HG03064 (cell line): ENCODE results near the gene NPHP1.
"Not testable (repeated sequence)": the region's sequence is repeated elsewhere in the genome, so short reads cannot be mapped to it uniquely, and the experiment has no call there.

Experiments used
- ATAC-seq: cut with Tn5 transposase; IDR thresholded peaks from one replicate; pipeline ENCODE4 v1.9.1; 2021; ENCODE audit warnings: low read depth; ENCODE audit not compliant: unreplicated experiment

NPHP1 gene

DNA sequence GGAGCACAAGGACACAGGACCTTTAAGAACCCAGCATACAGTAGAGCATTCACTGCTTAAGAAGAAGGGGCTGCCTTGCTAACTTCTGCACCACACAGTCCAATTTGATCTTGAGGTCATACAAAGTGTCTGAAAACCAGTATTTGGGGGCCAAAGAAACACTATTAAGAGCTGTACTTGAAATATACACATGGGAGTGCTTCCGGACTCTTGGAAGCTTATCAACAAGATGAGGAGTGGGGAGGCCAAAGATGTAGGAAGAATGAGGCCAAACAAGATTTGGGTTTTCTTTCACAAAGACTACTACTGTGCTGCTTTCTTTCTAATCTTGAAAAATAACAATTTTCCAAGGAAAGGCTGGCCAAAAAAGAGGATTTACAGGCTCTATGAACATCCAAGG lies 64.4 kb downstream of the NPHP1 start:
- no peak for ATAC-seq

GRCh38 chr2:110134025-110134424 lies 70.8 kb downstream of the NPHP1 start:
- no peak for ATAC-seq

DNA sequence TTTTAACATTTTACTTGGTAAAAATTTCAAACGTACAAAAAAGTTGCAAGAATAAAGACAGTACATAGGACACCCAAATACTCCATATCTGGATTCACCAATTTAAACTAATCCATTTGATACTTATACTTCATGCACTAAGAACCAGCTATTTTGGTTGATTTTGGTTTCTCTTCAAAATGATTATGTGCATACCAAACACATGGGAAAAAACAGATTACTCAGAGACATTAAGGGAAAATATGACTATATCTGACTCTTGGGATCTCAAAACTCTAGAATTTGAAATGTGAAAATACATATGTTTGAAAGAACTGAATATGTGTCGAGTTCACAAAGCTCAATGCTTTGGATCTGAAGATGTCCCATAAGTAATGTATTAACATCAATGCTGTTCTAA lies 73.6 kb downstream of the NPHP1 start:
- ATAC-seq, result no peak

DNA sequence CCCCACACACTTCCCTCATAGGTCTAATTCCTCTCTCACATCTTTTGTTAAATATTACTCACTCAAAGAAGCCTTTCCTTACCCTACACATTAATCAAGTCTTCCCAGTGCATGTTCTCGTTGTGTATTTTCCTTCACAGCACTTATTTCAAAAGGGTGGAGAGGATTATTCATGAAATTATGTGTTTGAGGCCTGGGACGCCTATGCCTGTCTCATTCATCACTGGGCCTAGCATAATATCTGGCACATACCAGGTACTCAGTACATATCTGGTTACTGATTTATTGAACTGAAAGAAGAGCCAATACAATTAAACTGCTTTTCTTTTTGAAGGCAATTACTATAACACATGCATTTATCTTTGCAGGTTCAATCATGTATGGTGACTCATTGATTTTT lies 74.1 kb downstream of the NPHP1 start:
- no peak for ATAC-seq

DNA sequence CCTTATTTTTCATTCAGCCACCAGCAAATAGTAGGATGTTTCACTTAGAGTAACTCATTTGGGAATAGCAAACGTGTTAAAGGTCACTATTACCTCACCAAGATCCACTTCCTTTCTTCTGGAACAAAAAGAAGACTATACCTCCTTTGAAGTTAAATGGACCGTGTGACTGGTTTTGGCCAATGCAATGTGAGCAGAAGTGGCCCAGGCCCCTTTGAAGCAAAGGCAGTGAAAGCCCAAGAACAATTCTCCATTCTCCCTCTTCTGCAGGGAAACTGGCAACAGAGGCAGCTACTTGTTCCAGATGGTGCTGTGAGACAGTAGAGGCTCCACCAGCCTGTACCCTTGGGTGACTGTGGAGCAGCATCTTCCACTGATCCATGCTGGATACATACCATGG lies 77.9 kb downstream of the NPHP1 start:
- no peak for ATAC-seq

GRCh38 chr2:110126086-110126773 lies 78.6 kb downstream of the NPHP1 start:
- no peak for ATAC-seq

- ATAC-seq, result no peak
Measured at GRCh38 chr2:110124939-110125691, 79.7 kb downstream of the NPHP1 start.

DNA sequence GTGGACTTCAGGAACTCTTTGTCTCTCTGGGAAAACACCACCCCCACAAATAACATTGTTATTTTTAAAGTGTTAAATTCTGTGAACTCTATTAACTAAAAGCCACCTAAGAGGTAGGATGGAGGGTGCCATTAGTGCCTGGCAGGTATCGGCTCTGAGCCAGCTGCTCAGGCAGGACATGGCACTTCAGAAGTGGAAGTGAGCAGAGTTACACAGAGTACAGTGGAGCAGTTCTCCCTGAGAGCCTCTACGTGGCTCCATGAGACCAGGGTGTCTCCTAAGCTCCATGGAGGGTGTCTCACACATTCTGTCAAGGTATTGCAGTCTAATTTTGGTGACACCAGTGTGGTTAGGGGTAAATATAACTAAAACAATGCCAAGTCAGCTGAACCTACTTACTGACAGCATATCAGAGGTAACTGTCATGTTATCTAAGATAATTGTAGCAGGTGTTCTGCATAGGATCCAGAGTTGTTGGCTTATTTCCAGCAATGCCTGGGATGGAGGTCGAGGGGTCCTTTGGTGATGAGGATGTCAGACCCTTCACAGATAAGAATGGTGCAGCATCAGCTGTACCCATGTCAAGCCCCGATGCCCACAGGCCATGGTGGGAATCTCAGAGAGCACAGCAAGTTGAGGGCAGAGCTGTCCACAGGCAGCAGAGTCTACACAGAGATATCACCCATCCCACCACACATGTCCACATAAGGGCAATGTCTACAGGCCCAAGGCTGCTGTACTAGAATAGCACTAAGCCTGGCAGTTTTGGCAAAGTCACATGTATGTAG lies 80.6 kb downstream of the NPHP1 start:
- ATAC-seq, result no peak

GRCh38 chr2:110121592-110121991 lies 83.2 kb downstream of the NPHP1 start:
- no peak for ATAC-seq

DNA sequence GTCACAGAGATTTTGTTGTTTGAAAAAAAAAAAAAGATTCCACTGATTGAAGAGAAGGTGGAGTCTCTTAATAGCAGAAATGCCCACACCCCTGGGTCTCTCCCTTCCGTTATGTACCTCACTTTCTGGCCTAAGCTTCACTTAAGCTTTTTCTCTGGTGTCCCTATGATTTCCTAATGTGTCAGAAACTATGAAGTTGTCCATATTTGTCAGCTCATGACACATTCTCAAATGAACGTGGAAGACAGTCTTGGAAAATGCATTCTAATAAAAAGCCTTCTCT lies 83.8 kb downstream of the NPHP1 start:
- ATAC-seq, result no peak

GRCh38 chr2:110120171-110121051 lies 84.4 kb downstream of the NPHP1 start:
- no peak for ATAC-seq

DNA sequence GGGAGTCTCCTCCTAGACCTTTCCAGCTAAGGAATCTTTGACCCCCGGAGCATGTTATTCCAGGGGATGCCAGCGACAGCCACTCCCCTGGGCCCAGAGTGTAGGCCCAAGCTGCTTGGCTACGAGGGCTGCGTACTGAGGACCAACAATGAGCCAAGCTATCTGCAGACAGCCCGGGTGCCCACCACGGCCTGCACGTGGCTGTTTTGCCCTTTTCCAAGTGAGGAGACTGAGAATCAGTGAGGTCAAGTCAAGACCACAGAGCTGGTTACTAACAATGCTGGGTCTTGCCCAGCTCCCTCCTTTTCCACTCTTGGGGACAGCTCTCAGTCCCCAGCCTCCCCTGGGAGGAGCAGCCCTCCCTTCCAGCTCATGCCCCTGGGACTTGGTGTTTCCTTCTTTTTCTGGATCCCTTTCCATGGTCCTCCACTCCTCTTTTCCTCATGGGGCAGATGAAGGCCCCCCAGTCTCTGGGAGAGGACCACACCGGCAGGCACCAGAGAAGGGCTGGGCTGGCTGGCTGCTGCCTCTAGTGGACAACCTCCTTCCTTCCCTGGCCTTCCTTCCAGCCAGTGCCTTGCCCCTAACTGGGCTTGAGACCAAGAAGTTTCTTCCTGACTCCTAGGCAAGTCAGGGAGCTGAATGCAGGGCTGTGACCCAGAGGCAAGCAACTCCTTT lies 88.6 kb downstream of the NPHP1 start:
- no peak for ATAC-seq

DNA sequence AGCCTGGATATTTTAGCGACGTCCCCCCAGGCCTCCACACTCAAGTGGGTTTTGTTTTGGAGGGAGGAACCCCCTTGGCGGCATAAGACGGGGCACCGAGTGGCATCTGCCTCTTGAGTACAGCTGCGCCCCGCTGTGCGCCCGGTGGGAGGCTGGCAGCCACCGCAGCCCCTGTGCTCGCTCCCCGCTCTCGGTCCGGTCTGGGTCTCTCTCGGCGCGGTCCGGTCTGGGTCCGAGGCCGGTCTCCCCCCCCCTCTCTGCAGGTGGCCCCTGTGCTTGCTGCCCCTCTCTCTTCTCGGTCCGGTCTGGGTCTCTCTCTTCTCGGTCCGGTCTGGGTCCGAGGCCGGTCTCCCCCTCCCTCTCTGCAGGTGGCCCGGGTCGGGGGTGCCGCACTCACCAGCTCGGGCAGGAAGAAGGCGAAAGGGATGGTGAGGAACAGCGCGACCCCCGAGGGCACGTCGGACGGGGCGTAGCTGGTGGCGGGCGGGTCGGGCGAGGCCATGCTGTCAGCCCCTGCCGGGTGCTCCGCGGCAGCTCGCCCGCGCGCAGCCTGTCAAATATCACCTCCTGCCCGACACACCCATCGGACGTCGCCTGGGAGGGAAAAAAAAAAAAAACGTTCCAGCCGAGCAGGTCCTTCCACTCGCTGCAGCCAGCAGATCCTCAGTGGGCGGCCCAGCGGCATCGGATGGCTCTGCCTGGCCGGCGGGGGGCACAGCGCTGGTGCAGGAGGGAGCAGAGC lies 89.4 kb downstream of the NPHP1 start, which contains the start of gene MALL:
Gene MALL (minus strand): TSS at position 532 of the 742 bp plus-strand sequence. CDS start 30 bp downstream, at position 502.
- ATAC-seq, result no peak

GRCh38 chr2:110114831-110115255 lies 90.0 kb downstream of the NPHP1 start:
- no peak for ATAC-seq

GRCh38 chr2:110113961-110114591 lies 90.7 kb downstream of the NPHP1 start:
- ATAC-seq, result no peak

DNA sequence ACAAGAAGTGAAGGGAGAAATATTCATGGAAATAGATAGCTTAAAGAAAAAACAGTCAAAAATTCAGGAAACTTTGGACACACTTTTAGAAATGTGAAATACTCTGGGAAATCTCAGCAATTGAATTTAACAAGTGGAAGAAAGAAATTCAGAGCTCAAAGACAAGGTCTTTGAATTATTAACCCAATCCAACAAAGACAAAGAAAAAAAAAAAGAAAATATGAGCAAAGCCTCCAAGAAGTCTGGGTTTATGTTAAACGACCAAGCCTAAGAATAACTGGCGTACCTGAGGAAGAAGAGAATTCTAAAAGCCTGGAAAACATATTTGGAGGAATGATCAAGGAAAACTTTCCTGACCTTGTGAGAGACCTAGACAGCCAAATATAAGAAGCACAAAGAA lies 96.5 kb downstream of the NPHP1 start:
- not testable (repeated sequence) for ATAC-seq

DNA sequence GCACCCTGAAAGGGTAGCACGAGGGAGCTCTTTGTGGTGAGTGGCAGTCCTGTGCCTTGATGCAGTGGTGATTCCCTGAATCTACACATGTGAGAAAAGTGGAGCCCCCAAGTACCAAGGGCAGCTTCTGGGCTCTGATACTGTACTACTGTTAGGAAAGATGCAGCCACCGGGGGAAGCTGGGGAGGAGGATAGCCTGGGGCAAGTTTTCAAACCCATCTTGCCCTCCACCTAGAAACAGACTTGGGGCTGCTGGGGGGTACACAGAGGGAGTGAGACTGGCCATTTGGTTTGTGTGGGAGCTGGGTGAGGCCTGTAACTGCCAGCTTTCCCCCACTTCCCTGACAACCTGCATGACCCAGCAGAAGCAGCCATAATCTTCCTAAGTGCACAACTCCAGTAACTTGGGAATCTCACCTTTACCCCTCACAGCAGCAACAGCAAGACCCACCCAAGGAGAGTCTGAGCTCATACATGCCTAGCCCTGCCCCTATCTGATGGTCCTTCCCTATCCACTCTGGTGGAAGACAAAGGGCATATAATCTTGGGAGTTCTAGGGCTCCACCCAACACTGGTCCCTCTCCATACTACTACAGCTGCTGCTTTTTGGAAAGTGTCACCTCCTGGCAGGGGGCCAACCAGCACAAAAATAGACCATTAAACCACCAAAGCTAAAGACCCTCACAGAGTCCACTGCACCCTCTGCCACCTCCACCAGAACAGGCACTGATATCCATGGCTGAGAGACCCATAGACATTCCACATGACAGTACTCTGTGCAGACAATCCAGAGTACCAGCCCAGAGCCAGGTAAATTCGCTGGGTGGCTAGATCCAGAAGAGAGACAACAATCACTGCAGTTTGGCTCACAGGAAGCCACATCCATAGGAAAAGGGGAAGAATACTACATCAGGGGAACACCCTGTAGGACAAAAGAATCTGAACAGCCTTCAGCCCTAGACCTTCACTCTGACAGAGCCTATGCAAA lies 97.4 kb downstream of the NPHP1 start:
- no peak for ATAC-seq

DNA sequence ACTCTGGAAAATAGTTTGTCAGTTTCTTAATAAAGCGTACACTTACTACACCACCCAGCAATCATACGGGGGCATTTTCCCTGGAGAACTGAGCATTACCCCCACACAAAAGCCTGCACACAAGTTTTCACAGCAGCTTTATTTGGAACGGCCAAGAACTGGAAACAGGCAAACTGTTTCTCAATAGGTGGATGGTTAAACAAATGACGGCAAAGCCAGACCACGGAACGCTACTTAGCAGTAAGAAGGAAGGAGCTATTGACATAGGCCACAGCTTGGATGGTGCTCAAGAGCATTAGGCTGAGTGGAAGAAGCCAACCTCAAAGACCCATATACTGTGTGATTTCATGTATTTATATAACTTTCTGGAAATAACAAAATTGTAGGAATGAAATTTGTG lies 98.2 kb downstream of the NPHP1 start:
- ATAC-seq, result no peak
